Left lung (tissue), 10 donors: ENCODE measurements around the gene ECE1. TPM values are rescaled to one million over a fixed set of nuclear protein-coding genes. Genes with fewer than 3 reads are reported as not detected.

Experiments used
- ATAC-seq: fragments of 200-7000 bp; cut with Tn5 transposase; one replicate; pipeline ENCODE4 v1.9.1; 2020; ENCODE audit warnings: moderate library complexity
- DNase-seq, 4 donors: peaks; one replicate each; pipeline ENCODE4 v3.0.0-alpha.2; 2013 to 2020
- H3K27ac ChIP-seq, 2 donors: fragments of 200-600 bp; sonication (generic) in 1 of 2; one replicate each; pipeline versions ENCODE4 v1.5.0 to v1.8.0; 2020 to 2021
- H3K27me3 ChIP-seq, 2 donors: fragments of 200-600 bp; sonication (generic) in 1 of 2; one replicate each; pipeline versions ENCODE4 v1.5.0 to v1.8.0; 2020 to 2021
- H3K36me3 ChIP-seq, 2 donors: fragments of 200-600 bp; sonication (generic) in 1 of 2; one replicate each; pipeline versions ENCODE4 v1.5.0 to v1.8.0; 2020 to 2021
- H3K4me1 ChIP-seq, 2 donors: fragments of 200-600 bp; one replicate each; pipeline ENCODE4 v1.8.0; 2021
- H3K4me3 ChIP-seq, 2 donors: fragments of 200-600 bp; sonication (generic) in 1 of 2; one replicate each; pipeline versions ENCODE4 v1.5.0 to v1.8.0; 2020 to 2021; ENCODE audit warnings: mild to moderate bottlenecking in 1 of 2
- H3K9me3 ChIP-seq, 2 donors: fragments of 200-600 bp; sonication (generic) in 1 of 2; one replicate each; pipeline versions ENCODE4 v1.5.0 to v1.8.0; 2020 to 2021
- CTCF ChIP-seq, 2 donors: fragments of 200-600 bp; sonication (generic) in 1 of 2; IDR thresholded peaks; one replicate each; pipeline versions ENCODE4 v1.5.0 to v1.8.0; 2021; ENCODE audit warnings: antibody characterized with exemption in 2 of 2
- intact Hi-C, 2 donors: fragments of 100-400 bp; cut with DNase I; formaldehyde crosslinking; loops; one replicate each; pipeline versions ENCODE4 v1.11.2 to v1.14.2; 2022
- polyA plus RNA-seq, 6 donors: library from polyadenylated mRNA; unstranded; fragments of 120-200 nt; gene quantifications; one replicate each; pipeline ENCODE4 v1.2.1, GENCODE V29; 2013; ENCODE audit not compliant: insufficient read length in 6 of 6
- total RNA-seq, 2 donors: library from RNA; stranded (reverse); fragmentation: NEBNext Ultra II Directional; extraction: Animal tissue kit (Norgen Biotek cat#: 25700); gene quantifications; one replicate each; pipeline ENCODE4 v1.2.1, GENCODE V29; 2021
- donor health status: DM: no; HTN: yes; CAD: no.
- donor health status: DM: no; HTN: no; CAD: no.

The ECE1 gene
- total and polyA plus RNA-seq, 8 donors, result 76.7 to 107 (median 83.3) TPM

- peaks cover 0 to 89% of the 10 kb centered on the region in 2 donors for H3K36me3 ChIP-seq
- peaks cover 11 to 51% of the 10 kb centered on the region in 2 donors for H3K4me1 ChIP-seq
- no peak for ATAC-seq
These were observed 33.5 kb downstream of the ECE1 start for GRCh38 chr1:21256776-21257175.

GRCh38 chr1:21255943-21256320 is 34.3 kb downstream of the ECE1 start:
- ATAC-seq (no peak), DNase-seq (no peak)
- no peak overlapping the region for H3K4me3 ChIP-seq
- no peak for TF ChIP-seq CTCF (IDR thresholded peaks at IDR 0.05)
- H3K36me3 ChIP-seq, result peaks cover 0 to 98% of the 10 kb centered on the region in 2 donors
- H3K27ac ChIP-seq, result no peak overlapping the region
- H3K4me1 ChIP-seq, result peaks cover 3 to 44% of the 10 kb centered on the region in 2 donors
- no peaks in the 10 kb centered on the region for H3K27me3 ChIP-seq
- no peaks in the 10 kb centered on the region for H3K9me3 ChIP-seq
- intact Hi-C loops, result loop anchor here in 1 of 2 donors (5.0 kb wide), 1 partner anchor 111 kb away; no protein-coding TSS in a partner anchor

More at GRCh38 chr1:21256776-21257175, 33.5 kb downstream of the ECE1 start:
- Histone ChIP-seq H3K4me3 (no peak overlapping the region), H3K27ac (no peak overlapping the region), H3K9me3 (no peaks in the 10 kb centered on the region), H3K27me3 (no peaks in the 10 kb centered on the region)
- intact Hi-C loops, result loop anchor here in 1 of 2 donors (5.0 kb wide), 1 partner anchor 111 kb away; no protein-coding TSS in a partner anchor
- no peak for TF ChIP-seq CTCF (IDR thresholded peaks at IDR 0.05)
- DNase-seq, result no peak

GRCh38 chr1:21255284-21255942 is 34.9 kb downstream of the ECE1 start:
- H3K4me3 ChIP-seq, result no peak overlapping the region
- intact Hi-C loops, result loop anchor here in 1 of 2 donors (5.0 kb wide), 1 partner anchor 112 kb away; no protein-coding TSS in a partner anchor
- peak; percentile 70 to 92 (median 86) for DNase-seq
- peaks cover 0 to 38% of the 10 kb centered on the region in 2 donors for H3K4me1 ChIP-seq
- no peaks in the 10 kb centered on the region for H3K27me3 ChIP-seq
- peak; percentile 81 to 84 for TF ChIP-seq CTCF (IDR thresholded peaks at IDR 0.05)
- peaks cover 0 to 100% of the 10 kb centered on the region in 2 donors for H3K36me3 ChIP-seq
- no peak overlapping the region for H3K27ac ChIP-seq
- peak; percentile 86 for ATAC-seq
- no peaks in the 10 kb centered on the region for H3K9me3 ChIP-seq

- peaks cover 0 to 98% of the 10 kb centered on the region in 2 donors for H3K36me3 ChIP-seq
- H3K27ac ChIP-seq, result peak overlapping the region in 1 of 2 donors; percentile 33
- TF ChIP-seq CTCF (IDR thresholded peaks at IDR 0.05), result no peak
- peaks cover 0 to 29% of the 10 kb centered on the region in 2 donors for H3K4me1 ChIP-seq
- ATAC-seq, result peak; percentile 27
- H3K9me3 ChIP-seq, result no peaks in the 10 kb centered on the region
- intact Hi-C loops, result no loop called here
- H3K27me3 ChIP-seq, result no peaks in the 10 kb centered on the region
- peak in 3 of 4 donors; percentile 53 to 91 (median 78) for DNase-seq
- H3K4me3 ChIP-seq, result no peak overlapping the region
These were observed 35.8 kb downstream of the ECE1 start for GRCh38 chr1:21254335-21254951.
